H54 (cell line): ENCODE data around the gene ADGRL1.
A peak's percentile ranks its signal among the peaks of the same experiment; 100 is the strongest.

Experiments used
- DNase-seq: peaks from one replicate; pipeline ENCODE4 v3.0.0; 2011; ENCODE audit warnings: low spot score, mixed read lengths; ENCODE audit not compliant: insufficient read length
- FAIRE-seq: peaks from 3 replicates; lab custom pipeline; 2011; peaks lifted over from hg19 to GRCh38; lab: Jason Lieb, UNC
- POLR2A ChIP-seq: IDR thresholded peaks from 2 replicates; pipeline ENCODE4 v1.6.1; 2011; ENCODE audit warnings: low read depth, mild to moderate bottlenecking, low read length

ADGRL1 gene

GRCh38 chr19:14142262-14143190, 63.4 kb downstream of the ADGRL1 start:
- FAIRE-seq: no peak
- DNase-seq: no peak
- TF ChIP-seq POLR2A: no peak

DNA sequence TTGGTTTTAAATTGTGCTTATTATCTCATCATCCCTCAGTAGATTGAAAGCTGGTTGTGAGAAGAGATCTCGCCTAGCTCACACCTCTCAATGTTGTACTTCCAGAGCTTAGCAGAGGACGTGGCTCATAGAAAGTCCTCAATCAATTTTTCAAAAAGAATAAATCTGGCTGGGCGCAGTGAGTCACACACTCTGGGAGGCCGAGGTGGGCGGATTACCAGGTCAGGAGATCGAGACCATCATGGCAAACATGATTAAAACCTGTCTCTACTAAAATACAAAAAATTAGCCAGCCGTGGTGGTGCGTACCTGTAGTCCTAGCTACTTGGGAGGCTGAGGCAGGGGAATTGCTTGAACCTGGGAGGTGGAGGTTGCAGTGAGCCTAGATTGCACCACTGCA, 64.9 kb downstream of the ADGRL1 start:
- TF ChIP-seq POLR2A: no peak
- FAIRE-seq (no peak), DNase-seq (no peak)

DNA sequence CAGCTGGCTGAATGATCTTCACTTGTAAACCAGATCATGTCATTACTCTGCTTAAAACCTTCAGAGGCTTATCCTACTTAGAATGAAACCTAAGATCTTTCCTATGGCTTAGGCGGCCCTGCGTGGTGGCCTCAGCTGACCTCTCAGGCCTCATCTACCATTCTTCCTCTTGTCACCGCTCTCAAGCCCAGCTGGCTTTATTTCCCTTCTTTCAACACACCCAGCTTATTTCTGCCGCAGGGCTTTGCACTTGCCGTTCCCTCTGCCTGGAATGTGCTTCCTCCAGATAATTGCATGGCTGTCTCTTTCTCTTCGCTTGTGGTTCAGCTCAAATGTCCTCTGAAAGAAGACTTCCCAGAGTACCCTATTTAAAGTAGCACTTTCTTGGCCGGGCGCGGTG, 66.0 kb downstream of the ADGRL1 start:
- TF ChIP-seq POLR2A: no peak
- FAIRE-seq: no peak

GRCh38 chr19:14138576-14139265, 67.2 kb downstream of the ADGRL1 start:
- no peak for FAIRE-seq
- DNase-seq: no peak
- no peak for TF ChIP-seq POLR2A

More for the DNA sequence above, 66.0 kb downstream of the ADGRL1 start:
- DNase-seq: no peak

DNA sequence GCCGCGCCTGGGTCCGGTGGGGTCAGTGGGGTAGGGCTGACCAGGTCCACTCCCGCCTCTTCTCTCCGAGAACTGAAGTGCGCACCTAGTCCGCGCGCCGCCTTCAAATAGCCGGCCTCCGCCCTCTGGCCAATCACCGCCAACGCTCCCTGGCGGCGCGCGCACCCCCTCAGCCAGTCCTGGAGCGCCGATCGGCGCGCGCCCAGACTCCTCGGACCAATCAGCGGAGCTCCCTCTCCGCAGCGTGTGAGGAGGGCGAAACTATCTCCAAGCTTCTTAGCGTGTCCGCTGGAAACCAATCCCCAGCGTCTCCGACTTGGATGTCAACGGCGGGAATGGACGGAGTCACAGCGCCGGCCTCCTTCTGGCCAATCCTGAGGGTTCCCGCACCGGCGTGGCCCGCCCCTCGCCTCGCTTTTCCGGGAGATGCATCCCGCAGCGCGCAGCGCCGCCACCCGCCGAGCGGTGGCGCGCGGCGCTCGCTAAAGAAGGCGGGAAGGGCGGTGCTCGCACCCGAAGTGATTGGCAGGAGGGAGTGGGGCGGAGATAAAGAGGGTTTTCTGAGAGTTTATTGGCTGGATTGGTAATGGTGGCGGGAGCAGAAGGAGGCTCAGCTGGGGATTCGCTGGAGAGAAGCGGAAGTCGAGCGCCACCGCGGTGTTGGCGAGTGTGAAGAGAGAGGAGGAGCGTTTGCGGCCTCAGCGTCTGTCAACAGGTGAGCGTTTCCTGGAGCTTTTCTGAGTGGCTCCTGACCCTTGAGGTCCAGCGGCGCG, 69.3 kb downstream of the ADGRL1 start, which contains the start of gene ASF1B:
ASF1B (minus strand) TSS at position 81 of the 773 bp plus-strand sequence. CDS start 133 bp downstream, outside the sequence.
- peak; percentile 96 for TF ChIP-seq POLR2A
- FAIRE-seq (peak; percentile 70), DNase-seq (peak; percentile 95)

- no peak for DNase-seq
- no peak for FAIRE-seq
- TF ChIP-seq POLR2A: no peak
Measured at GRCh38 chr19:14135985-14136508, 69.9 kb downstream of the ADGRL1 start.

GRCh38 chr19:14135355-14135754, 70.6 kb downstream of the ADGRL1 start:
- no peak for DNase-seq
- no peak for TF ChIP-seq POLR2A
- FAIRE-seq: no peak

GRCh38 chr19:14127929-14128509, 78.0 kb downstream of the ADGRL1 start:
- DNase-seq: no peak
- no peak for TF ChIP-seq POLR2A
- no peak for FAIRE-seq

- TF ChIP-seq POLR2A: no peak
- FAIRE-seq: no peak
- DNase-seq: no peak
Measured at GRCh38 chr19:14127176-14127575, 78.8 kb downstream of the ADGRL1 start.

- DNase-seq (no peak), FAIRE-seq (no peak)
- no peak for TF ChIP-seq POLR2A
Measured at GRCh38 chr19:14122924-14123323, 83.0 kb downstream of the ADGRL1 start.

- FAIRE-seq (no peak), DNase-seq (no peak)
- TF ChIP-seq POLR2A: no peak
Measured at GRCh38 chr19:14120497-14120780, 85.5 kb downstream of the ADGRL1 start.

DNA sequence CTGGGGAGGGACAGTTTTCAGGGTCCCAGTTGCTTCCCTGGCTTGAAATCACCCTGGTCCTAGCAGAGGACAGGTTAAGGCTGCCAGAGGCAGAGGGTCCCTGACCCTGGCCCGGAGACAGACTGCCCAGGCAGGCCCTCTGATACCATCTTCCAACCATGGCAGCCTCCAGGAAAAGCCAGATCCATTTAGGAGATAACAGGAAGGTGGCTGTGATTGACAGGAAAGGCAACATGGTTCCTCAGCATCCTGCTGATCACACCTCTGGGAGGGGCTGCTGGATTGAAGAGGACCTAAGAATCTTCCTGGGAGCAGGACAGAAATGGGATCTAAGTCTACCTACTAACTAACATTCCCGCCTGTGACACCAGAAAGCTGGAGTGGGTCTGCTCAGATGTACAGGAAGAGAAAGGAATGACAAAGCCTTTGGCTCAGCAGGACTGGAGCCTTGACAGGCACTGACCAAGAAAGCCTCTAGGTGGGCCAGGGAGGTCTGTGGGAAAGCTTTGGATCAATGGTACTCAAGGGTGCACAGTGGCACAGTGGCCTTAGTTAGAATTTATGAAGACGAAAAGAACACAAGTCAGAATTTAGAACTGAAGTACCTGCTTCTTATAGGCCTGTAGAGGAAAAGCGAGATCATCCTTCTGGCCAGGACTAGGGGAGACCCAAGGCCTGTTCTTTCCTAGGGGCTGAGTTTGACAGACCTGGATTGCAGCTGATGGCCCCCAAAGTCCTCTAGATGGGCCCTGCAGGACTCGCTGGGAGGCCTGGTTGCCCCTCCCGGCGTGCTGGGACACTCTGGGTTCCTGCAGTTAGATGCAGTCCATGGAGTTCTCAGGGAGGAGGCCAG, 86.1 kb downstream of the ADGRL1 start:
- no peak for FAIRE-seq
- no peak for TF ChIP-seq POLR2A

DNA sequence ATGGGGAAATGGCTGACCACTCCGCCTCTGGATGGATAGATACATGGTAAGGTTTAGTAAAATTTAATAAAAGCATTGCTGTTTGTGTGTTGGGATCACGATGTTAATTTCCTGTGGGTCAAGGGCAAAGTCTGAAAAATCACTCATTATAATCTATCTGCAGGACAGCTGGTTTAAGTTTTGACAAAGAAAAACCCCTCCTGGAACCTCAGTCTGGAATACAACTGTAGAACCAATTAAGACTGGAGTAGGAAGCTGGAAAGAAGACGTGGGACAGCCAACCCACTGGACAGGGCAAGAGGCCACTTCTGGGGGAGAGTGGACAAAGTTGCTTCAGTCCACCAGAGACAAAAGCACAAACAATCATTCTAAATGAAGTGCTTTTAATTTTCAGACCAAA, 86.8 kb downstream of the ADGRL1 start:
- DNase-seq (no peak), FAIRE-seq (no peak)
- no peak for TF ChIP-seq POLR2A

More for the DNA sequence above, 86.1 kb downstream of the ADGRL1 start:
- DNase-seq: no peak
